Neuronal stem cell (in vitro differentiated cells): ENCODE data around the gene UCK2.

ENCODE experiments used
- DNase-seq: peaks from one replicate; pipeline ENCODE4 v3.0.0-alpha.2; 2013; ENCODE audit warnings: low spot score
- H2AFZ ChIP-seq: one replicate; pipeline ENCODE4 v1.6.1; 2013; ENCODE audit warnings: mild to moderate bottlenecking, low read length, inconsistent platforms
- H2AK5ac ChIP-seq: 2 replicates; pipeline ENCODE4 v1.6.1; 2013; ENCODE audit warnings: low read depth, mild to moderate bottlenecking, inconsistent platforms, low read length, moderate library complexity, mixed read lengths
- H2BK120ac ChIP-seq: 2 replicates; pipeline ENCODE4 v1.6.1; 2013; ENCODE audit warnings: low read depth, mild to moderate bottlenecking, inconsistent platforms, low read length, moderate library complexity, mixed read lengths
- H2BK12ac ChIP-seq: one replicate; pipeline ENCODE4 v1.6.1; 2013; ENCODE audit warnings: low read length, inconsistent platforms
- H2BK15ac ChIP-seq: 2 replicates; pipeline ENCODE4 v1.6.1; 2013; ENCODE audit warnings: mild to moderate bottlenecking, low read length, inconsistent platforms, mixed read lengths
- H2BK5ac ChIP-seq: one replicate; pipeline ENCODE4 v1.6.1; 2013; ENCODE audit warnings: inconsistent platforms, mild to moderate bottlenecking, low read length, moderate library complexity
- H3K14ac ChIP-seq: one replicate; pipeline ENCODE4 v1.6.1; 2013; ENCODE audit warnings: low read length, inconsistent platforms
- H3K18ac ChIP-seq: 2 replicates; pipeline ENCODE4 v1.6.1; 2013; ENCODE audit warnings: low read length, inconsistent platforms
- H3K23ac ChIP-seq: 2 replicates; pipeline ENCODE4 v1.6.1; 2013; ENCODE audit warnings: low read depth, mild to moderate bottlenecking, mixed read lengths, low read length, inconsistent platforms; ENCODE audit not compliant: poor library complexity
- H3K27ac ChIP-seq: replicated peaks from 3 replicates; pipeline ENCODE4 v1.5.1; 2013; ENCODE audit warnings: low read length, inconsistent platforms
- H3K27me3 ChIP-seq, 3 experiments: 2 replicates each; pipeline ENCODE4 v1.6.1; 2013; ENCODE audit warnings: low read length in 3 of 3, mild to moderate bottlenecking in 2 of 3, inconsistent platforms in 1 of 3, low read depth in 1 of 3, mixed read lengths in 1 of 3, moderate library complexity in 1 of 3; ENCODE audit not compliant: control insufficient read depth in 3 of 3, insufficient read depth in 3 of 3
- H3K36me3 ChIP-seq, 2 donors: replicated peaks in 1 of 2; 2 replicates each; pipeline ENCODE4 v1.6.1; 2013; ENCODE audit warnings: low read length in 2 of 2; ENCODE audit not compliant: control insufficient read depth in 2 of 2, insufficient read depth in 2 of 2
- H3K4ac ChIP-seq: 2 replicates; pipeline ENCODE4 v1.6.1; 2013; ENCODE audit warnings: inconsistent platforms, mild to moderate bottlenecking, low read length, moderate library complexity
- H3K4me1 ChIP-seq, 2 donors: 1 replicate in 1 of 2; 2 replicates in 1 of 2; pipeline ENCODE4 v1.6.1; 2013; ENCODE audit warnings: low read length in 2 of 2, low read depth in 1 of 2; ENCODE audit not compliant: control insufficient read depth in 2 of 2, insufficient read depth in 1 of 2
- H3K4me2 ChIP-seq: one replicate; pipeline ENCODE4 v1.6.1; 2013; ENCODE audit warnings: mild to moderate bottlenecking, low read length, inconsistent platforms; ENCODE audit not compliant: insufficient read depth, poor library complexity, severe bottlenecking
- H3K4me3 ChIP-seq, 2 donors: 2 replicates each; pipeline ENCODE4 v1.5.1; 2013; ENCODE audit warnings: low read length in 2 of 2, mild to moderate bottlenecking in 2 of 2, inconsistent platforms in 1 of 2, moderate library complexity in 1 of 2
- H3K79me1 ChIP-seq: one replicate; pipeline ENCODE4 v1.6.1; 2013; ENCODE audit warnings: low read depth, mild to moderate bottlenecking, inconsistent platforms, low read length, moderate library complexity
- H3K9ac ChIP-seq: one replicate; pipeline ENCODE4 v1.6.1; 2013; ENCODE audit warnings: mild to moderate bottlenecking, low read depth, low read length, inconsistent platforms; ENCODE audit not compliant: poor library complexity
- H3K9me3 ChIP-seq, 2 donors: replicated peaks in 1 of 2; 2 replicates each; pipeline versions ENCODE3 to v1.6.1; 2013; ENCODE audit warnings: low read length in 2 of 2, mild to moderate bottlenecking in 2 of 2, inconsistent platforms in 1 of 2, low read depth in 1 of 2, mixed read lengths in 1 of 2, moderate library complexity in 1 of 2; ENCODE audit not compliant: control insufficient read depth in 2 of 2, insufficient read depth in 1 of 2
- H4K8ac ChIP-seq: one replicate; pipeline ENCODE4 v1.6.1; 2013; ENCODE audit warnings: low read depth, mild to moderate bottlenecking, inconsistent platforms, low read length, moderate library complexity
- H4K91ac ChIP-seq: one replicate; pipeline ENCODE4 v1.6.1; 2013; ENCODE audit warnings: low read length, low read depth, mild to moderate bottlenecking, inconsistent platforms; ENCODE audit not compliant: poor library complexity
- WGBS, 2 donors: extraction: QIAGEN DNeasy Blood & Tissue Kit; methylation state at CpG; one replicate each; pipeline ENCODE4 v1.1.7; 2013; ENCODE audit warnings: missing lambda C conversion rate in 2 of 2, mixed read lengths in 1 of 2; ENCODE audit not compliant: insufficient read length in 2 of 2, insufficient replicate concordance in 1 of 2; ENCODE audit errors: extremely low coverage in 2 of 2; 5-methylcytosine and 5-hydroxymethylcytosine counted together

UCK2 gene

GRCh38 chr1:165875604-165876003 is 48.2 kb downstream of the UCK2 start:
- Histone ChIP-seq H3K4me2 (no peak overlapping the region), H3K27me3 (no peaks in the 10 kb centered on the region), H3K36me3 (peaks cover 0 to 11% of the 10 kb centered on the region in 2 donors), H2AFZ (no peak overlapping the region), H3K9ac (no peak overlapping the region), H2BK5ac (no peak overlapping the region), H4K8ac (no peak overlapping the region), H4K91ac (no peak overlapping the region), H3K4me3 (no peak overlapping the region), H3K14ac (no peak overlapping the region), H2AK5ac (no peak overlapping the region), H3K18ac (no peak overlapping the region), H3K27ac (no peak overlapping the region), H3K9me3 (peaks cover 3 to 29% of the 10 kb centered on the region in 2 donors), H3K23ac (no peak overlapping the region), H3K4me1 (peaks cover 0 to 4% of the 10 kb centered on the region in 2 donors), H2BK12ac (no peak overlapping the region), H3K79me1 (no peaks in the 10 kb centered on the region), H2BK120ac (no peak overlapping the region), H2BK15ac (no peak overlapping the region), H3K4ac (no peak overlapping the region)
- no peak for DNase-seq
- no CpG with 5 or more reads among the region's 6 CpGs for WGBS, 2 donors

- Histone ChIP-seq H2AK5ac (no peak overlapping the region), H2BK12ac (no peak overlapping the region), H3K36me3 (peaks cover 0 to 11% of the 10 kb centered on the region in 2 donors), H3K27ac (no peak overlapping the region), H3K4ac (no peak overlapping the region), H2AFZ (no peak overlapping the region), H3K4me2 (no peak overlapping the region), H3K9ac (no peak overlapping the region), H3K9me3 (peaks cover 3 to 29% of the 10 kb centered on the region in 2 donors), H3K79me1 (no peaks in the 10 kb centered on the region), H4K8ac (no peak overlapping the region), H2BK120ac (no peak overlapping the region), H3K4me1 (peaks cover 0 to 3% of the 10 kb centered on the region in 2 donors), H2BK15ac (no peak overlapping the region), H3K14ac (no peak overlapping the region), H4K91ac (no peak overlapping the region), H3K4me3 (no peak overlapping the region), H2BK5ac (no peak overlapping the region), H3K23ac (no peak overlapping the region), H3K27me3 (no peaks in the 10 kb centered on the region), H3K18ac (no peak overlapping the region)
- WGBS, 2 donors: no CpG with 5 or more reads among the region's 1 CpG
- no peak for DNase-seq
These were observed 48.7 kb downstream of the UCK2 start for GRCh38 chr1:165876121-165876520.

- Histone ChIP-seq H3K9ac (no peak overlapping the region), H3K9me3 (peaks cover 3 to 33% of the 10 kb centered on the region in 2 donors), H3K36me3 (peaks cover 0 to 17% of the 10 kb centered on the region in 2 donors), H4K8ac (no peak overlapping the region), H2AFZ (no peak overlapping the region), H3K27ac (no peak overlapping the region), H3K79me1 (no peaks in the 10 kb centered on the region), H3K4me1 (no peaks in the 10 kb centered on the region), H2BK15ac (no peak overlapping the region), H2BK120ac (no peak overlapping the region), H3K4me3 (no peak overlapping the region), H3K4ac (no peak overlapping the region), H2BK12ac (no peak overlapping the region), H3K18ac (no peak overlapping the region), H3K14ac (no peak overlapping the region), H2AK5ac (no peak overlapping the region), H2BK5ac (no peak overlapping the region), H3K23ac (no peak overlapping the region), H3K4me2 (no peak overlapping the region), H3K27me3 (no peaks in the 10 kb centered on the region), H4K91ac (no peak overlapping the region)
- no CpG with 5 or more reads among the region's 9 CpGs for WGBS, 2 donors
- DNase-seq: no peak
These were observed 50.0 kb downstream of the UCK2 start for GRCh38 chr1:165877411-165877810.

DNA sequence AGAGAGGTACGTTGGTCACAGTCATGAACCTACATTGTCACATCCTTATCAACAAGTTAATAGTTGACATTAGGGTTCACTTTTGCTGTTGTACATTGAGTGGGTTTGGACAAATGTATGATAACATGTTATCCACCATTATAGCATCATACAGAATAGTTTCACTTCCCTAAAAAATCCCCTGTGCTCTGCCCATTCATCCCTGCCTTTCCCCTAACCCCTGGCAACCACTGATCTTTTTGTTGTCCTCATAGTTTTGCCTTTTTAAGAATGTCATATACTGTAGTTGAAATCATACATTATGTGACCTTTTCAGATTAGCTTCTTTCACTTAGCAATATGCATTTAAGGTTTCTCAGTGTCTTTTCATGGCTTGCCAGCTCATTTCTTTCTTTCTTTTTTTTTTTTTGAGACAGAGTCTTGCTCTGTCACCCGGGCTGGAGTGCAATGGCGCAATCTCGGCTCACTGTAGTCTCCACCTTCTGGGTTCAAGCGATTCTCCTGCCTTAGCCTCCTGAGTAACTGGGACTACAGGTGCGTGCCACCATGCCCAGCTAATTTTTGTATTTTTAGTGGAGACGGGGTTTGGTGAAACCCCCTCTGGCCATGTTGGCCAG is 50.6 kb downstream of the UCK2 start:
- H2AK5ac ChIP-seq: no peak overlapping the region
- no peak overlapping the region for H2BK15ac ChIP-seq
- no peak overlapping the region for H3K14ac ChIP-seq
- WGBS, 2 donors: no CpG with 5 or more reads among the region's 7 CpGs
- no peaks in the 10 kb centered on the region for H3K27me3 ChIP-seq
- no peak overlapping the region for H3K4me3 ChIP-seq
- H3K18ac ChIP-seq: no peak overlapping the region
- no peak overlapping the region for H2AFZ ChIP-seq
- no peak overlapping the region for H2BK5ac ChIP-seq
- no peak overlapping the region for H4K8ac ChIP-seq
- H3K4ac ChIP-seq: no peak overlapping the region
- H2BK120ac ChIP-seq: no peak overlapping the region
- H3K79me1 ChIP-seq: no peaks in the 10 kb centered on the region
- peaks cover 2 to 34% of the 10 kb centered on the region in 2 donors for H3K9me3 ChIP-seq
- H3K4me2 ChIP-seq: no peak overlapping the region
- no peak for DNase-seq
- H3K23ac ChIP-seq: no peak overlapping the region
- H2BK12ac ChIP-seq: no peak overlapping the region
- H3K9ac ChIP-seq: no peak overlapping the region
- peaks cover 0 to 19% of the 10 kb centered on the region in 2 donors for H3K36me3 ChIP-seq
- H3K27ac ChIP-seq: no peak overlapping the region
- no peak overlapping the region for H4K91ac ChIP-seq
- peaks cover 0 to 1% of the 10 kb centered on the region in 2 donors for H3K4me1 ChIP-seq
